Measurements from ENCODE around the gene ETV7.

Gene ETV7

DNA sequence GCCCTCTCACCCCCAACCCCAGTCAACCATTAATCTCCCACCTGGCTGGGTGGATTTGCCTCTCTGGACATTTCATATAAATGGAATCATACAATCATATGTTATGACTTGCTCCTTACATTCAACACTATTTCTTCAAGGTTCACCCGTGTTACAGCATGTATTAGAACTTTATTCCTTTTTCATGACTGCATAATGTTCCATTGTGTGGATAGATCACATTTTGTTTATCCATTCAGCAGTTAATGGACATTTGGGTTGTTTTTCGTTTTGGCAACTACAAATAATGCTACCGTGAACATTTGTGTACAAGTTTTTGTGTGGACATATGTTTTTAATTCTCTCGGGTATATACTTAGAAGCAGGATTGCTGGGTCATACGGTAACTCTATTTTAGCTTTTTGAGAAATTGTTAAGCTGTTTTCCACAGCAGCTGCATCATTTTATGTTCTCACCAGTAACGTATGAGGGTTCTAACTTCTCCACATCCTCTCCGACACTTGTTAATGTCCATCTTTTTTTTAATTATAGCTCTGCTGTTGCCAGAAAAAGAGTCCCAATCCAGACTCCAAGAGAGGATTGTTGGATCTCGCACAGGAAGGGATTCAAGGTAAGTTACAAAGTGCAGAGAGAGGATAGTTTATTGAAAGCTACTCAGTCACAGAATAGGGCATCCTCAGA, 34.9 kb downstream of the ETV7 start:
- Mint-ChIP-seq H3K9me3 (peaks cover 7% of the 10 kb centered on the region), H3K4me3 (no peak overlapping the region), H3K27me3 (ENCODE audit: low read depth) (peaks cover 6% of the 10 kb centered on the region), H3K27ac (peak overlapping the region in 1 of 3 experiments; percentile 31), H3K36me3 (ENCODE audit: low read depth) (peaks cover 4% of the 10 kb centered on the region), H3K4me1 (peaks cover 35% of the 10 kb centered on the region)
- TF ChIP-seq, protein P1, sequence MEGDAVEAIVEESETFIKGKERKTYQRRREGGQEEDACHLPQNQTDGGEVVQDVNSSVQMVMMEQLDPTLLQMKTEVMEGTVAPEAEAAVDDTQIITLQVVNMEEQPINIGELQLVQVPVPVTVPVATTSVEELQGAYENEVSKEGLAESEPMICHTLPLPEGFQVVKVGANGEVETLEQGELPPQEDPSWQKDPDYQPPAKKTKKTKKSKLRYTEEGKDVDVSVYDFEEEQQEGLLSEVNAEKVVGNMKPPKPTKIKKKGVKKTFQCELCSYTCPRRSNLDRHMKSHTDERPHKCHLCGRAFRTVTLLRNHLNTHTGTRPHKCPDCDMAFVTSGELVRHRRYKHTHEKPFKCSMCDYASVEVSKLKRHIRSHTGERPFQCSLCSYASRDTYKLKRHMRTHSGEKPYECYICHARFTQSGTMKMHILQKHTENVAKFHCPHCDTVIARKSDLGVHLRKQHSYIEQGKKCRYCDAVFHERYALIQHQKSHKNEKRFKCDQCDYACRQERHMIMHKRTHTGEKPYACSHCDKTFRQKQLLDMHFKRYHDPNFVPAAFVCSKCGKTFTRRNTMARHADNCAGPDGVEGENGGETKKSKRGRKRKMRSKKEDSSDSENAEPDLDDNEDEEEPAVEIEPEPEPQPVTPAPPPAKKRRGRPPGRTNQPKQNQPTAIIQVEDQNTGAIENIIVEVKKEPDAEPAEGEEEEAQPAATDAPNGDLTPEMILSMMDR (IDR thresholded peaks at IDR 0.05; ENCODE audit: unreplicated experiment in 3 of 3), result no peak

DNA sequence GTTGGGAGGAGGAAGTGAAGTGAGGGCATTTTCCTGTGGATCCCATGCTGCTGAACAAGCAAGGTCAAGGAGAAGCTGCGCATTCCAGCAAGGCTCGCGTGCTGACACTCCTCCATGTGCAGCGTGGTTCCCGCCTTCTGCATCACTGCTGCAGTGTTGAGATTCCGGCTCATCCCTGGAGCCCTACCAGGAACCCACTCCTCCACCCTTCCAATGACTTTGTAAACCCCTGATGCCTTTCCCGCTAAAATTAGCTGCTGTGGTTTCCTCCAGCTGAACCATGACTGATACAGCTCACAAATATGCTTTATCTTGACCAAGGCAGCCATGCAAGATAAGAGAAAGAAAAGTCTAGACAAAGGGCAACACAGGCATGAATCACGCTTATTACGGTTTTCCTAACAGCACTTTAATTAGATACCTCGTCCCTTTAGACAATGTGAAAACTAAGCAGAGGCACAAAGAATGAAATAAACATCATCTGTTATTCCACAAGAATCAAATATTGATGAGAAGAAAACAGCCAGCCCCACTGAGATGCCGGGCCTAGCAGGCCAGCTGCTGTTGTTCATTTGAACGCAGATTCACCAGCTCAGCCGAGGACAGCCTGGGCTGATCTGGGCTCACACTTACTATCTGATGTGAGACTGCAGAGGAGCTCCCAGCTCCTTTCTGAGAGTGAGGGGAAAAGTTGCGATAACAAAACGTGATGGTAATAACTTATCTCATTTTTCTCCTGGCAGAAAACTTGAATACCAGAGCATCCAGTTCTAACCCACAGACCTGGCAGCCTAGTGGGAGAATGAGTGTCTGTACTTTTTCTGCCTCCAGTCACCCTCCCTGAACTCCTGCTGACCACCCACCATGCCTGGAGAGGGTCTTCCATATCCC, 36.5 kb downstream of the ETV7 start:
- TF ChIP-seq, protein P1 (IDR thresholded peaks at IDR 0.05; ENCODE audit: unreplicated experiment in 3 of 3), result no peak
- H3K4me3 Mint-ChIP-seq, result peak overlapping the region in 1 of 3 experiments; percentile 7
- peak overlapping the region; percentile 55 to 95 (median 88) for H3K27ac Mint-ChIP-seq
- peaks cover 8% of the 10 kb centered on the region for H3K27me3 Mint-ChIP-seq (ENCODE audit: low read depth)
- peaks cover 37% of the 10 kb centered on the region for H3K4me1 Mint-ChIP-seq
- peaks cover 4% of the 10 kb centered on the region for H3K36me3 Mint-ChIP-seq (ENCODE audit: low read depth)
- peaks cover 7% of the 10 kb centered on the region for H3K9me3 Mint-ChIP-seq

DNA sequence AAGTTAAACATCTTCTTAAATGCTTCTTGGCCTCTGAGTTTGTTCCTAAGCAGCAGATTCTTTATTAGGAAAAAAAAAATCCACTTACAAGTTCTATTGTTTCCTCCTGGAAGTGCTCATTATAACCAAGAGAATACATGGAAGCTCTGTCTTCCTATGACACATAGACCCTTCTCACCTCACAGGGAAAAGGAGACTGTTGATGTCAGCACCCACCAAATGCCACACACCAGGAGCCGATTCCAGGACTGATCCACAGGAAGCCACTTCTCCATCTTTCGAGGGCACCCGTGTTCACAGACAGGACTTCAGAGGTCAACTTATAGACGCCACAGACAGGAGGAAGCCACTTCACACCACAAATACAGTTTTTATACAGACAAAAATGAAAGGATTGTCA, 37.4 kb downstream of the ETV7 start:
- H3K9me3 Mint-ChIP-seq, result peaks cover 7% of the 10 kb centered on the region

DNA sequence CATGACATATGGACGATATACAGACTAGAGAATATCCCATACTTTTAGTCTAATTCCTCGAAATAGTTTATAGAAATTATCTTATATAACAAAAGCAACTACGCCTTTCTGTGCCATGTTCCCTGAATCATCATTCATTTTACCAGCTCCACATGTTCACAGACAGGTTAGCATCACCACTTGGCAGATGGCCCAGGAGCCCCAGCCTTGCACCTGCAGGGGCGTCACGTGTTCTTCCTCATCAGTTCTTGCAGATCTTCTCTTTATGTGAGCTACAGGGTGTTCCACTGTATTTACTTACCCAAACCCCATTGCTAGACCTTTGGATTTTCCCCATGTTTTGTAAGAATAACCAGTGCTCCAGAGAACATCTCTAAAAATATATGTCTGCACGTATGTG, 38.2 kb downstream of the ETV7 start:
- H3K9me3 Mint-ChIP-seq, result peaks cover 7% of the 10 kb centered on the region

More for the DNA sequence above, 37.4 kb downstream of the ETV7 start:
- peaks cover 37% of the 10 kb centered on the region for H3K4me1 Mint-ChIP-seq
- TF ChIP-seq, protein P1 (IDR thresholded peaks at IDR 0.05; ENCODE audit: unreplicated experiment in 3 of 3), result no peak
- H3K27me3 Mint-ChIP-seq (ENCODE audit: low read depth), result peaks cover 12% of the 10 kb centered on the region
- H3K27ac Mint-ChIP-seq, result peak overlapping the region; percentile 55 to 95 (median 88)
- no peak overlapping the region for H3K4me3 Mint-ChIP-seq
- peaks cover 4% of the 10 kb centered on the region for H3K36me3 Mint-ChIP-seq (ENCODE audit: low read depth)

DNA sequence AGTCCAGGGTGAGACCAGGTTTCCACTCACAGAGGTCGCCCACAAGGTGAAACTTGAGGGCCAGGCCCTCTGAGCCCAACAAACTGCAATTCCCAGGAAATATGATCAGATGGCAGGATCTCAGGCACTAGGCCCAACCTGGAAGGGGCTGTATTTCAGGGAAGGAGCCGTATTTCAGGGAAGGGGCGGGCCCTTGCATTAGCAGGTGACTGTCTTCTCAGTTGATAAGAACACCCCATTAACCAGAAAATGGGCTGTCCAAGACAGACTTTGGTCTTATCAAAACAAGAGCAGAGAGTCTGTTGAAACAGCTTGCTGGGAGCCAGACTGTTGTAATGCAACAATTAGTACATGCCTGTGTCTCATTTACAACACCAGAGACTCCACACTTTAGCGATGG, 39.8 kb downstream of the ETV7 start:
- TF ChIP-seq, protein P1 (IDR thresholded peaks at IDR 0.05; ENCODE audit: unreplicated experiment in 3 of 3), result no peak
- Mint-ChIP-seq H3K4me3 (no peak overlapping the region), H3K4me1 (peaks cover 31% of the 10 kb centered on the region), H3K27me3 (ENCODE audit: low read depth) (peaks cover 12% of the 10 kb centered on the region), H3K27ac (no peak overlapping the region), H3K36me3 (ENCODE audit: low read depth) (no peaks in the 10 kb centered on the region), H3K9me3 (no peaks in the 10 kb centered on the region)

More for the DNA sequence above, 38.2 kb downstream of the ETV7 start:
- Mint-ChIP-seq H3K27ac (peak overlapping the region in 1 of 3 experiments; percentile 95), H3K36me3 (ENCODE audit: low read depth) (peaks cover 4% of the 10 kb centered on the region), H3K4me3 (no peak overlapping the region), H3K27me3 (ENCODE audit: low read depth) (peaks cover 12% of the 10 kb centered on the region), H3K4me1 (peaks cover 37% of the 10 kb centered on the region)
- TF ChIP-seq, protein P1 (IDR thresholded peaks at IDR 0.05; ENCODE audit: unreplicated experiment in 3 of 3), result no peak

Data from nephron (organoid).